ENCODE data around the gene BTBD10.

DNA sequence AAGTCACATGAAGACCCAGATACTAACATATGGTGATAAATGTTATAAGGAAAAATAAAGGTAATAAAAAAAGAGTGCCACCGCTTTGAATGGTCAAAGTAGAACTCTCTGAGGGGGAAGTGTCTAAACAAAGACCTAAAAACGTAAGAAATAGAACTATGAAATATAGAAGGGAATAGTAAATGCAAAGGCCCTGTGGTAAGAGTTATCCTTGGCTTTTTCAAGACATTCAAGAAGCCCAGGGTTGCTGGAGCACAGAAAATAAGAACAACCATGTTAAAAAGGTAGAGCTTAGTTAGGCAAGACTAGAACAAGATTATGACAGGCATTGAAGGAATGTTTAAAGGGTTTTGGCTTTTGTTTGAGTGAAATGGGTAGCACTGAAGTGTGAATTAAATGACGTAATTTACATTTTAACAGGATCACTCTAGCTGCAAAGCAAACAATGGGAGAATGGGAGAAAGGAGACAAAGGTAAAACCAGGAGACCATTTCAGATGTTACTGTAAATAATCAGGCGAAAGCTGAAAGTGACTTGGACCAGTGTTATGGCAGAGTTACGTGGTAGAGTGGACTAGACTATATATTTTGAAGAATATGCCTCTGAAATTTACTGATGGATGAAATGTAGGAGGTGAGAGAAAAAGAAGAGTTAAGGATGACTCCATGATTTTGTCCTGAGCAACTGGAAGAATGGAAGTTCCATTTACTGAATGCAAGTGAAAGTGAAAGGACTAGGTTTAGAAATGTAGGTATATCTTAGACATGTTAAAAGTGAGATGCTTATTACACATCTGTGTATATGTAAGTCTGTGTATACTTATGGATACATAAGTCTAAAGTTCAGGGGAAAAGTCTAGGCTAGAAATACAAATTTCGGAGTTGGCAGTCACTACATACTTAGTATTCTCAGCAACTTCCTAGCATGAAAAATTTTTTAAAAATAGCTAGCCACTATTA is 28.5 kb downstream of the BTBD10 start:
- TF ChIP-seq, protein P1, sequence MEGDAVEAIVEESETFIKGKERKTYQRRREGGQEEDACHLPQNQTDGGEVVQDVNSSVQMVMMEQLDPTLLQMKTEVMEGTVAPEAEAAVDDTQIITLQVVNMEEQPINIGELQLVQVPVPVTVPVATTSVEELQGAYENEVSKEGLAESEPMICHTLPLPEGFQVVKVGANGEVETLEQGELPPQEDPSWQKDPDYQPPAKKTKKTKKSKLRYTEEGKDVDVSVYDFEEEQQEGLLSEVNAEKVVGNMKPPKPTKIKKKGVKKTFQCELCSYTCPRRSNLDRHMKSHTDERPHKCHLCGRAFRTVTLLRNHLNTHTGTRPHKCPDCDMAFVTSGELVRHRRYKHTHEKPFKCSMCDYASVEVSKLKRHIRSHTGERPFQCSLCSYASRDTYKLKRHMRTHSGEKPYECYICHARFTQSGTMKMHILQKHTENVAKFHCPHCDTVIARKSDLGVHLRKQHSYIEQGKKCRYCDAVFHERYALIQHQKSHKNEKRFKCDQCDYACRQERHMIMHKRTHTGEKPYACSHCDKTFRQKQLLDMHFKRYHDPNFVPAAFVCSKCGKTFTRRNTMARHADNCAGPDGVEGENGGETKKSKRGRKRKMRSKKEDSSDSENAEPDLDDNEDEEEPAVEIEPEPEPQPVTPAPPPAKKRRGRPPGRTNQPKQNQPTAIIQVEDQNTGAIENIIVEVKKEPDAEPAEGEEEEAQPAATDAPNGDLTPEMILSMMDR (conservative IDR thresholded peaks at IDR 0.05), result no peak
- TF ChIP-seq ZFX (IDR thresholded peaks at IDR 0.05), result no peak

All from C4-2B (cell line).